Smooth muscle cell (in vitro differentiated cells): ENCODE measurements around the gene SF3A2. TPM values are rescaled to one million over a fixed set of nuclear protein-coding genes. Genes with fewer than 3 reads are reported as not detected.

Experiments used
- DNase-seq: peaks from one replicate; lab custom pipeline; 2025; ENCODE audit not compliant: unreplicated experiment; lab: John Stamatoyannopoulos, UW
- H2AFZ ChIP-seq: fragments of 200-600 bp; sonication (generic); 2 replicates; pipeline ENCODE4 v1.6.0; 2016; ENCODE audit warnings: antibody characterized with exemption, low read depth, mild to moderate bottlenecking
- H3F3A ChIP-seq: fragments of 200-600 bp; sonication (generic); 2 replicates; pipeline ENCODE4 v1.6.0; 2017; ENCODE audit warnings: antibody characterized with exemption, low read depth
- H3K27ac ChIP-seq: fragments of 200-600 bp; sonication (generic); 2 replicates; pipeline ENCODE4 v1.5.1; 2016; ENCODE audit warnings: low read depth, mild to moderate bottlenecking
- H3K27me3 ChIP-seq: fragments of 200-600 bp; sonication (generic); 2 replicates; pipeline ENCODE4 v1.6.1; 2016; ENCODE audit warnings: low read depth, mild to moderate bottlenecking
- H3K36me3 ChIP-seq: fragments of 200-600 bp; sonication (generic); 2 replicates; pipeline ENCODE4 v1.5.1; 2016; ENCODE audit warnings: low read depth
- H3K4me1 ChIP-seq: fragments of 200-600 bp; sonication (generic); 2 replicates; pipeline ENCODE4 v1.5.1; 2016; ENCODE audit warnings: low read depth
- H3K4me2 ChIP-seq: fragments of 200-600 bp; sonication (generic); 2 replicates; pipeline ENCODE4 v1.6.0; 2016; ENCODE audit warnings: mild to moderate bottlenecking
- H3K4me3 ChIP-seq: fragments of 200-600 bp; sonication (generic); 2 replicates; pipeline ENCODE4 v1.5.1; 2016; ENCODE audit warnings: mild to moderate bottlenecking
- H3K79me2 ChIP-seq: fragments of 200-600 bp; sonication (generic); 2 replicates; pipeline ENCODE4 v1.6.0; 2016; ENCODE audit warnings: low read depth, mild to moderate bottlenecking
- H3K9ac ChIP-seq: fragments of 200-600 bp; sonication (generic); 2 replicates; pipeline ENCODE4 v1.6.0; 2016; ENCODE audit warnings: low read depth
- H3K9me3 ChIP-seq: fragments of 200-600 bp; sonication (generic); replicated peaks from 2 replicates; pipeline ENCODE4 v1.5.1; 2016; ENCODE audit warnings: low read depth
- H4K20me1 ChIP-seq: fragments of 200-600 bp; sonication (generic); 2 replicates; pipeline ENCODE4 v1.6.0; 2016; ENCODE audit warnings: low read depth
- WGBS: methylation state at CpG from one replicate; pipeline ENCODE4 v1.1.7; 2016; ENCODE audit warnings: low lambda C conversion rate; 5-methylcytosine and 5-hydroxymethylcytosine counted together
- polyA plus RNA-seq: library from polyadenylated mRNA; unstranded; fragments of >200 nt; fragmentation: Nextera tagmentation; extraction: Ambion mirVana; gene quantifications from 2 replicates; pipeline ENCODE4 v1.2.1, GENCODE V29; 2016
- total RNA-seq: library from RNA; depleted of rRNA; stranded (reverse); fragments of >200 nt; gene quantifications from 2 replicates; pipeline ENCODE4 v1.2.3, GENCODE V29; 2014
- TF ChIP-seq, protein P1 (sequence below): fragments of 200-600 bp; sonication (generic); IDR thresholded peaks from 2 replicates; pipeline ENCODE4 v1.5.1; 2017; ENCODE audit warnings: borderline replicate concordance, mild to moderate bottlenecking, antibody characterized with exemption; ENCODE audit not compliant: insufficient read depth, poor library complexity, severe bottlenecking

Gene SF3A2
- total and polyA plus RNA-seq, 2 experiments from 2014 or later, result 28.5 to 63.0 TPM

- Histone ChIP-seq H3K27me3 (no peaks in the 10 kb centered on the region), H3K4me2 (no peak overlapping the region), H3F3A (peaks cover 2% of the 10 kb centered on the region), H3K36me3 (no peaks in the 10 kb centered on the region), H4K20me1 (peaks cover 97% of the 10 kb centered on the region), H3K4me3 (no peak overlapping the region), H3K9me3 (no peaks in the 10 kb centered on the region), H3K4me1 (peaks cover 29% of the 10 kb centered on the region), H3K27ac (no peak overlapping the region), H3K9ac (no peak overlapping the region), H2AFZ (no peak overlapping the region), H3K79me2 (peaks cover 65% of the 10 kb centered on the region)
- 97% methylated on average over 12 of the region's 12 CpGs for WGBS
- no peak for DNase-seq
- TF ChIP-seq, protein P1, sequence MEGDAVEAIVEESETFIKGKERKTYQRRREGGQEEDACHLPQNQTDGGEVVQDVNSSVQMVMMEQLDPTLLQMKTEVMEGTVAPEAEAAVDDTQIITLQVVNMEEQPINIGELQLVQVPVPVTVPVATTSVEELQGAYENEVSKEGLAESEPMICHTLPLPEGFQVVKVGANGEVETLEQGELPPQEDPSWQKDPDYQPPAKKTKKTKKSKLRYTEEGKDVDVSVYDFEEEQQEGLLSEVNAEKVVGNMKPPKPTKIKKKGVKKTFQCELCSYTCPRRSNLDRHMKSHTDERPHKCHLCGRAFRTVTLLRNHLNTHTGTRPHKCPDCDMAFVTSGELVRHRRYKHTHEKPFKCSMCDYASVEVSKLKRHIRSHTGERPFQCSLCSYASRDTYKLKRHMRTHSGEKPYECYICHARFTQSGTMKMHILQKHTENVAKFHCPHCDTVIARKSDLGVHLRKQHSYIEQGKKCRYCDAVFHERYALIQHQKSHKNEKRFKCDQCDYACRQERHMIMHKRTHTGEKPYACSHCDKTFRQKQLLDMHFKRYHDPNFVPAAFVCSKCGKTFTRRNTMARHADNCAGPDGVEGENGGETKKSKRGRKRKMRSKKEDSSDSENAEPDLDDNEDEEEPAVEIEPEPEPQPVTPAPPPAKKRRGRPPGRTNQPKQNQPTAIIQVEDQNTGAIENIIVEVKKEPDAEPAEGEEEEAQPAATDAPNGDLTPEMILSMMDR, result no peak
Measured at GRCh38 chr19:2242092-2242537, 5.5 kb downstream of the SF3A2 start.

- Histone ChIP-seq H3K9ac (no peak overlapping the region), H3K79me2 (peaks cover 58% of the 10 kb centered on the region), H4K20me1 (peaks cover 100% of the 10 kb centered on the region), H3K9me3 (no peaks in the 10 kb centered on the region), H3K27me3 (no peaks in the 10 kb centered on the region), H2AFZ (no peak overlapping the region), H3K36me3 (no peaks in the 10 kb centered on the region), H3K4me2 (no peak overlapping the region), H3K4me3 (no peak overlapping the region), H3K27ac (no peak overlapping the region), H3F3A (no peaks in the 10 kb centered on the region), H3K4me1 (peaks cover 26% of the 10 kb centered on the region)
- TF ChIP-seq, protein P1, result no peak
- DNase-seq, result no peak
- WGBS, result 96% methylated on average over 8 of the region's 8 CpGs
Measured at GRCh38 chr19:2242816-2243215, 6.2 kb downstream of the SF3A2 start.

- WGBS, result 91% methylated on average over 32 of the region's 32 CpGs
- H4K20me1 ChIP-seq, result peaks cover 97% of the 10 kb centered on the region
- no peak for DNase-seq
- H3F3A ChIP-seq, result no peaks in the 10 kb centered on the region
- H2AFZ ChIP-seq, result no peak overlapping the region
- TF ChIP-seq, protein P1, result no peak
- peaks cover 51% of the 10 kb centered on the region for H3K79me2 ChIP-seq
- H3K27me3 ChIP-seq, result no peaks in the 10 kb centered on the region
- H3K27ac ChIP-seq, result no peak overlapping the region
- no peak overlapping the region for H3K4me2 ChIP-seq
- no peak overlapping the region for H3K9ac ChIP-seq
- no peaks in the 10 kb centered on the region for H3K9me3 ChIP-seq
- H3K4me3 ChIP-seq, result no peak overlapping the region
- no peaks in the 10 kb centered on the region for H3K36me3 ChIP-seq
- peaks cover 19% of the 10 kb centered on the region for H3K4me1 ChIP-seq
Measured at GRCh38 chr19:2243274-2244124, 6.9 kb downstream of the SF3A2 start.

DNA sequence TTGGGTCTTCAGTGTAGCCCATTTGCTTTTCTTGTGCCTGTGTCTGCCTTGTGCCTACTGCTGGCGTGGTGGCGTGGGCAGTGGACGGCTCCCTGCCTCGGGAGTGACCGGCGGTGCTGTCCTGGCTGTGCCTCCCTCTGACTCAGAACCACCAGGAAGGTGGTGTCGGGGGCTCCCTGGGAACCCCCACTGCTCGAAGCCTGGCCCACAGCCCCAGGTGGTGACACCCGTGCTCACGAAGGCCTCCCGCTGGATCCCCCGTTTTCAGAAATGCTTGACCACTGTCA lies 7.4 kb downstream of the SF3A2 start:
- Histone ChIP-seq H3K4me3 (no peak overlapping the region), H4K20me1 (peaks cover 97% of the 10 kb centered on the region), H3K27ac (no peak overlapping the region), H3F3A (no peaks in the 10 kb centered on the region), H3K9me3 (no peaks in the 10 kb centered on the region), H3K27me3 (no peaks in the 10 kb centered on the region), H3K4me1 (peaks cover 13% of the 10 kb centered on the region), H3K4me2 (no peak overlapping the region), H2AFZ (no peak overlapping the region), H3K79me2 (peaks cover 46% of the 10 kb centered on the region), H3K36me3 (no peaks in the 10 kb centered on the region), H3K9ac (no peak overlapping the region)
- 100% methylated on average over 9 of the region's 12 CpGs for WGBS
- TF ChIP-seq, protein P1, result no peak
- DNase-seq, result no peak
